ENCODE results near the gene CCNJL.
"Not testable (repeated sequence)": the region's sequence is repeated elsewhere in the genome, so short reads cannot be mapped to it uniquely, and the experiment has no call there.

GRCh38 chr5:160249570-160249969 lies 62.8 kb downstream of the CCNJL start:
- not testable (repeated sequence) for TF ChIP-seq EZH2 (IDR thresholded peaks at IDR 0.05; ENCODE audit: borderline replicate concordance, low read length); CTCF (conservative IDR thresholded peaks at IDR 0.05 in 1 of 2, IDR thresholded peaks at IDR 0.05 in 1 of 2; ENCODE audit: extremely low read depth in 1 of 2, insufficient read depth in 1 of 2, low read depth in 1 of 2, low read length in 2 of 2)
